ENCODE data around the gene KIF21A. TPM values are rescaled to one million over a fixed set of nuclear protein-coding genes. Genes with fewer than 3 reads are reported as not detected.

The KIF21A gene
- total and polyA plus RNA-seq, 2 of the 13 experiments (the other 11 are each of a cell fraction or from before 2014, with no cell fraction given), result 20.6 to 39.7 TPM

DNA sequence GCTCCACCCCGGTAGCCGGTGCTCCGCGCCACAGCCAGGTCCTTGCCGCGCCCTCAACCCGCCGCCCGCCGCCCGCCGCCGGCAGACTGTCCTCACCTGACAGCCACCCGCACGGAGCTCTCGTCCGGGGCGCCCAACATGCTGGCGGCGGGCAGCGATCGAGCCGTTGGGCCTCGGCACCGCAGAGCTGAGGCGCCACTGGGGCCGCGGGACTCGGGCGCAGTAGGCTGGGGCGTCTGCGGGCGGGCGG lies 164 bp downstream of the KIF21A start (continued):
- TF ChIP-seq, protein P1, sequence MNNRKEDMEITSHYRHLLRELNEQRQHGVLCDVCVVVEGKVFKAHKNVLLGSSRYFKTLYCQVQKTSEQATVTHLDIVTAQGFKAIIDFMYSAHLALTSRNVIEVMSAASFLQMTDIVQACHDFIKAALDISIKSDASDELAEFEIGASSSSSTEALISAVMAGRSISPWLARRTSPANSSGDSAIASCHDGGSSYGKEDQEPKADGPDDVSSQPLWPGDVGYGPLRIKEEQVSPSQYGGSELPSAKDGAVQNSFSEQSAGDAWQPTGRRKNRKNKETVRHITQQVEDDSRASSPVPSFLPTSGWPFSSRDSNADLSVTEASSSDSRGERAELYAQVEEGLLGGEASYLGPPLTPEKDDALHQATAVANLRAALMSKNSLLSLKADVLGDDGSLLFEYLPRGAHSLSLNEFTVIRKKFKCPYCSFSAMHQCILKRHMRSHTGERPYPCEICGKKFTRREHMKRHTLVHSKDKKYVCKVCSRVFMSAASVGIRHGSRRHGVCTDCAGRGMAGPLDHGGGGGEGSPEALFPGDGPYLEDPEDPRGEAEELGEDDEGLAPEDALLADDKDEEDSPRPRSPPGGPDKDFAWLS (CRISPR knock-in tag; IDR thresholded peaks at IDR 0.05; ENCODE audit: borderline replicate concordance), result no peak
- TF ChIP-seq ZNF790 (CRISPR knock-in tag; IDR thresholded peaks at IDR 0.05; ENCODE audit: borderline replicate concordance), result no peak
- peak; percentile 63; the same call in 1 of the 2 replicates for TF ChIP-seq PHF8 (CRISPR knock-in tag; IDR thresholded peaks at IDR 0.05)
- peak; percentile 12; the same call in 1 of the 2 replicates for TF ChIP-seq HES4 (CRISPR knock-in tag; IDR thresholded peaks at IDR 0.05; ENCODE audit: borderline replicate concordance)
- TF ChIP-seq ZNF382 (CRISPR knock-in tag; IDR thresholded peaks at IDR 0.05; ENCODE audit: borderline replicate concordance), result no peak
- no peak for TF ChIP-seq FOXK1 (CRISPR knock-in tag; IDR thresholded peaks at IDR 0.05; ENCODE audit: borderline replicate concordance, low read depth)
- peak; percentile 11 for TF ChIP-seq AGO1 (IDR thresholded peaks at IDR 0.05; ENCODE audit: low read depth, low read length, poor library complexity, severe bottlenecking)
- TF ChIP-seq SP140L (CRISPR knock-in tag; IDR thresholded peaks at IDR 0.05; ENCODE audit: borderline replicate concordance), result no peak
- TF ChIP-seq, protein P2, sequence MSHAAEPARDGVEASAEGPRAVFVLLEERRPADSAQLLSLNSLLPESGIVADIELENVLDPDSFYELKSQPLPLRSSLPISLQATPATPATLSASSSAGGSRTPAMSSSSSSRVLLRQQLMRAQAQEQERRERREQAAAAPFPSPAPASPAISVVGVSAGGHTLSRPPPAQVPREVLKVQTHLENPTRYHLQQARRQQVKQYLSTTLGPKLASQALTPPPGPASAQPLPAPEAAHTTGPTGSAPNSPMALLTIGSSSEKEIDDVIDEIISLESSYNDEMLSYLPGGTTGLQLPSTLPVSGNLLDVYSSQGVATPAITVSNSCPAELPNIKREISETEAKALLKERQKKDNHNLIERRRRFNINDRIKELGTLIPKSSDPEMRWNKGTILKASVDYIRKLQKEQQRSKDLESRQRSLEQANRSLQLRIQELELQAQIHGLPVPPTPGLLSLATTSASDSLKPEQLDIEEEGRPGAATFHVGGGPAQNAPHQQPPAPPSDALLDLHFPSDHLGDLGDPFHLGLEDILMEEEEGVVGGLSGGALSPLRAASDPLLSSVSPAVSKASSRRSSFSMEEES (CRISPR knock-in tag; IDR thresholded peaks at IDR 0.05), result no peak
- no peak for TF ChIP-seq MBNL3 (CRISPR knock-in tag; conservative IDR thresholded peaks at IDR 0.05)
